Stimulated activated CD4-positive, alpha-beta T cell treated with anti-CD3 and anti-CD28 coated beads, Interleukin-4, amount 100 ng/mL, for 1 hour (primary cell): ENCODE measurements around the gene EDIL3.

Experiments
- DNase-seq: peaks from one replicate; pipeline ENCODE4 v3.0.0-alpha.2; 2020

EDIL3 gene

GRCh38 chr5:84149094-84149493 lies 235.6 kb downstream of the EDIL3 start:
- DNase-seq: no peak

DNA sequence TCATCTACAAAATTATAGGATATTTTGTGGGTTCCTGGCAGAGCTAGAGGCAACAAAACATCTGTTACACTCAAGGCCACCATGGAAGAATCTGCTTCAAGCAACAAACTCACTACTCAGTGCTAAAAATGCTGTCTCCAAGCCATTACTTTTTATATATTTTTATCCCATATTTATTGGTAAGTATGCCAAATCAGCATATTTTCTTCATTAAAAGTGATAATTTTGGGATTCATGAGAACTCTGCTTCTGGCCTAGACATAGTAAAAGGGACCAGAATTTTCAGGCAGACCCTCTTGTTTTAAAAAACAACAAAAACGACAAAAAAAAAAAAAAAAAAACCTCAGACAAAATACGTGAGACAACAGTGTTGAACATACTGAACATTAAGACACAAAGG lies 236.0 kb downstream of the EDIL3 start:
- DNase-seq: no peak

DNA sequence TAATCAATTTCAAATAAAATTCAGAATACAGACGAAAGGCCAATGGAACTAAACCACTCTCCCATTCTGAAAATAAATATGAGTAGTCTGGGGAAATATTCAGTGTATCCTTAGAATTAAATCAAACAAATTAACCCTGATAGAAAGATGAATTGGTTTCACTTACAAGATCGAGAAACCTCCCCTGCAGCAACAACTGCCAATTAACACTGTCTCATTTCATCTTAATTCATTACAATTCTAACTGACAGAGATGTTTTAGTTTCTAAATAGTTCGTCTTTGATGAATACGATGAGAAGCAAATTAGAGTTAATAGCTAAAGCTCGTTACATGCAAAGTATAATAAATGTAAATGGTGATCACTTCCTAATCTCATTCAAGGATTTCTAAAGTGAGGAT lies 247.1 kb downstream of the EDIL3 start:
- no peak for DNase-seq

GRCh38 chr5:84131372-84131771 lies 253.3 kb downstream of the EDIL3 start:
- DNase-seq: no peak

GRCh38 chr5:84130006-84130580 lies 254.6 kb downstream of the EDIL3 start:
- DNase-seq: no peak

DNA sequence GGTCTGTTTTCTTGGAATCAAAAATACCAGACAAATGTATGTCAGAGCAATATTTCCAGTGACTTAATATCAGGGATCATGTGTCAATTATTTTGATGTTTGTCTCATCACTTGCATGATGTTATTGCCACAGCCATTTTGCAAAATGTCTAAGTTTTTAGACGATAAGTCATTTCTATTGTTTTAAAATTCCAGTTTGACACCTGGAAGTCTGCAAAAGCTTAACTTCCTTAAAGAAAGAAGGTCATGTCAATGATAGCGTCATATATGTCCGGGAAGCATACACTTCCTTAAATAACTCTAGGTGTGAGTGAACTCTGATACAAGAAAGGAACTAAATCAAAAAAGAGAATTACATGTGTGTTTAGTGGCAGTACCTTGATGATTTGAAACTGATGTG lies 259.5 kb downstream of the EDIL3 start:
- no peak for DNase-seq

DNA sequence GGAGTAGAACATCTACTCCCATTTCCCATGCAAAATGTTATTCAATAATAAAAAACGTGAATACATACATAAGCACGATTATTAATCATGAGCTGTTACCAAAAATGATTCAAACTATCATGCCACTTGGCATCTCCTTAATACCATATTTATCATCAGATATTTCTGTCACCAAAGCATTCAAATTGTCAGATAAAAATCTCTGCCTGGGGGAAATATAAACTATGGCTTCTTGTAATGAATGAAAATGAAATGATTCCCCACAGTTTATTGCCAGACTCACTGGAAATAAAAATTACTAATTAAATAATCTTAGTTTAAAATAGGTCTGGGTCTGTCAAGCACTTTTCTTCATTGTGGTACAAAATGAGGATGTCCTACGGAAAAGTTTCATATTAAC lies 265.4 kb downstream of the EDIL3 start:
- DNase-seq: no peak

DNA sequence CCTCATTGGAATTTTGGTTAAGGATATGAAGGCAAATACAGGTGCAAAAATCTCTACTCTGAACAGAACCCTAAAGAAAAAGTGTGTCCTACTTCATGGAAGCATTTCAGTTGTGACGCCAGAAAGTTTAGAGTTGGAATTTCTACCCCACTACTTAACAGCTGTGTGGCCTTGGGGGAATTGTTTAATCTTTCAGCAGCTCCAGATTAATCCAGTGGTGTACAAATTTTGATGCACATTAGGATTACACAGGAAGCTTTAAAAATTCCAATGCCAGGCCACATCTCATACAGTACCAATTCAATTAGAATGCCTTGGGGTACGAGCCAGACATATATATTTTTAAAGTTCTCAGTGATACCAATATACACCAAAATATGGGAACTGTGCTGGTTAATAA lies 266.1 kb downstream of the EDIL3 start:
- no peak for DNase-seq

- DNase-seq: no peak
Observed at GRCh38 chr5:84115727-84116126, 269.0 kb downstream of the EDIL3 start.

GRCh38 chr5:84113246-84114105 lies 271.2 kb downstream of the EDIL3 start:
- no peak for DNase-seq

- DNase-seq: no peak
Observed at GRCh38 chr5:84092738-84093137, 291.9 kb downstream of the EDIL3 start.

DNA sequence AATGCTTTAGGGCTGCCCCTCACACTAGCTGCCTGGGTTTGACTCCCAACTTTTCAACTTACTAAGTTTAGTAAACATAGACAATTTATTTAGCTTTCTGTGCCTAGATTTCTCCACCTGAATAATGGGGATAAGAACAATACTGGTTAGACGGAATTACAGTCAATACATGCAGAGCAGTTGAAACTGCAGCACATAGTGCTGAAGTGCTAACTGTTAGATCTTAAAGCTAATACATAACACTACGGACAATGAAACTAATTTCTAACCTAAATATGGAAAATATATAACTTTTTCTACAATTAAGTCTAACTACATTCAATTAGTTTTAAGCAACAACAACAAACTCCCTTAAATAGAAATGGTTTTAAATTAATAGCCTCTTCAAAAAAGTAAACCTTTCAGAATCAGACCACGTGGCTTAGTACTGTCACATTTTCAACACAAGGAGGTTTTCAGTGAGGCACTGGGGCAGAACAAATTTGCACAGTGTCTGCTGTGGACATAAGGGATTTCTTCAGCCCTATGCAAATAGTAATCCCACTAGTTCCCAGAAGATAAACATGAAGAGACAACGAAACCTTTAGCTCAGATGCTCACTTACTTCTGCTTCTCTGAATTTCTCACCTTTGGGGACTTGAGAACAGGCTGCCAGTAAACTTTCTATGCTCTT lies 293.4 kb downstream of the EDIL3 start:
- no peak for DNase-seq

DNA sequence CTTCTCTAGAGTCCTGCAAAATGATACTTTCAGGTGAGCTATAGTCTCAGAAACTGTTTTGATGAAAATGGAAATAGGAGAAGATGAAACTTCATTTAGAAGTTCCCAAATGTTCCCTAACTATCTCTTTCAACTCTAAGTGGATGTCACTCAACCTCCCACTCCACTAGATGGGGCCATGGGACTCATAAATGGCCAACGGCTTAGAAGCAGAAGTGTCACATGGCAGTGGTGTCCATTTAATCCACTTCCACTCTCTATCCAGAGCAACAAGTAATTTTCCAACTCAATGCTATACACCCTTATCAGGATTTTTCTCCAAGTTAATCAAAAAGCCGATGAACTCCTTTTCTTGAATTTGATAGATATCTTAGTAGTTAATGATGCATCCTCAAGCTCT lies 295.7 kb downstream of the EDIL3 start:
- DNase-seq: no peak

DNA sequence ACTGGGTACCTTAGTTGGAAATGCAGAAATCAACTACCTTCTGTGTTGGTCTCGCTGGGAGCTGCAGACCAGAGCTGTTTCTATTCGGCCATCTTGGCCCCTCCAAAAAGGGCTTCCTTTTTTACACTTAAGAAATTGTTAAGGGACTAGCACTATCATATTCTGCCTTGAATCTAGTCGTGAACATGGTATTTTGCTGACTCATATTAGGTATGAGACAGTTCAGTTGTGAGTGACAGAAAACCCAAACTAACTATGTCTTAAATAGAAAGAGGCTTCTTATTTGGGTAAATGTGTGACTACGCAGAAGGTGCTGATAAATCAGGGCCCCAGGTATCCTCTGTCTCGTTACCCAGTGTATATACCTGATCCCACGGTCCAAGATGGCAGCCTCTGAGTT lies 298.2 kb downstream of the EDIL3 start:
- no peak for DNase-seq

- DNase-seq: no peak
Observed at GRCh38 chr5:84085387-84086041, 299.2 kb downstream of the EDIL3 start.

DNA sequence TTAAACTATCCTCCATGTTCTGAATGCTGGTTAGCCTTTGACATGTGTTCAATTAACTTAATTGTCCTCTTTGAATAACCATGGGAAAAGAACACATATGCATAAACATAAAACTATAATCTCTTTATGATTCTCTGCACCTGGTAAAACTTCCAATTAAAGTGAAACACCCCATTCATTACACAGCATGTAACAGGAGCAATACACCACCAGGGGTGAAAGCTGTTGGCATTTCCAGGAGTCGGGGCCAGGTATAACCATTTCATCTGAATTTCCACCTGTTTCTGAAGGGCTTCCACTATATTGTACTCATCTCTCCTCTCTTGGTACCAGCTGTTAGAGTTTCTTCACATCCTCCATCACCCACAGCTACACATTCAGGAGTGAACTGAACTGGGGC lies 303.8 kb downstream of the EDIL3 start:
- no peak for DNase-seq

DNA sequence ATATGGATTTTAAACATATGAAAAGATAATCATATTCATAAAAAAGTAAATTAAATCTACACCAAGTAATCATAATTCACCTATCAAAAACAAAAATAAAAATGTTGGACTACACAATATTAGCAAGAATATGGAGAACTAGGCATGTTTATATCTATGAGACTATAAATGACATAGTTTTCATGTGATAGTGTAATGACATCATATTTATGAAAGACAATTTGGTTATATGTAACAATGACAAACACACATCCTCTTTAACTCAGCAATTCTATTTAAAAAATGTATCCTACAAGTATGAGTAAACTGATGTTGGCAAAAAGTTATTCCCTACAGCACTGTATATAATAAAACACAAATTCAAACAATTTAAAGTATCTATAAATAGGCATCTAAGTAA lies 312.3 kb downstream of the EDIL3 start:
- no peak for DNase-seq

GRCh38 chr5:84069608-84070179 lies 315.0 kb downstream of the EDIL3 start:
- no peak for DNase-seq

GRCh38 chr5:84063041-84063440 lies 321.6 kb downstream of the EDIL3 start:
- no peak for DNase-seq

DNA sequence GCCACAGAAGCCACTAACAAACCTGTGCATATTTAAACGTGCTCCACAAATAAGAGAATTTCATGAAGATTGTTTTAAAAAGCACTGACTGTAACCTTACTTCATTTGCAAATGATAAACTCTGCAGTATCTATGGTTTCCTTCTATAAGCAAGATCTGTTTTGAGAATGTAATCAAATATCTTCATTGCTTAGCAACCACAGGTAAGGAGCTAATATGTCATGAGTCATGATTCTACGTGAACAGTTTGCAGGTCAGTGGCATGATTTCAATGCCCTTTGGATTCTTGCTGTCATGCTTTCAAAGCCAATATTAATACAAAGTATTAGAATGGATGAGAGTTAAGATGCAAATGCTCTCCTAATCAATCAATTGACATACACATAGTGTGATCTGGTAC lies 325.0 kb downstream of the EDIL3 start:
- no peak for DNase-seq

DNA sequence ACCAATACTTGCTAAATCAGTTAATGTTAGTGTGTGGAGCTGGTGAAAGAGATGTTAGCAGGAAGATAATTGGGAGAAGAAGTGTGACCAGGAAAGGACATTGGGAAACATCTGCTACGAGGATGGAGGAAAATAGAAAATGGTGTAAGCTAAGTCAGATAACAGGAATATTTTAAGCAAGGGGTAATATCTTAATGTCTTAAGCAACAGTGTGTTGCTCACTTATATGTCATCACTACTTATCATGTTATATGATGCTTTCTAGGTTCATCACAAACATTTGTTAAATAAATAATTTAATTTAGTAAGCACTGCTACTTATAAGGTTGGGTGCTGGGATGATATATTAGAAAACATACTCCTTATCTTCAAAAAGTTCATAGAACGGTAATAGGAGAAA lies 326.1 kb downstream of the EDIL3 start:
- DNase-seq: no peak

- no peak for DNase-seq
Observed at GRCh38 chr5:84057211-84057610, 327.5 kb downstream of the EDIL3 start.

DNA sequence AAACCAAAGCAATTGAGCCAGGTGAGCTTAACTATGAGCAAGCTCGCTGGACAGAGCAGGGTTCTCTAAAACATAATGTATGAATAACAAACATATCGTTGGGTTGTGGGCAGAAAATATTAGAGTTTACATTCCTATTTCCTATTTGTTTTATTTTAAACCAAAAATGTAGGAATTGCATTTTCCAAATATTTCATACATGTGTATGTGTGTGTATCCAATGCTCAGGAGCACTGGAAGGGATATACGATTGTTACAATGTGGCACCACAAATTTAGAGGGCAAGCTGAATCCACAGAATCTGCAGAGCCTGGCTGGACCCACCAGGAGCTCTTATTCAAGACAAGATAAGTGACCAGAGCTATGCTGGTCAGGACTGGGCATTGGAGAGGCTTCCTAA lies 338.7 kb downstream of the EDIL3 start:
- no peak for DNase-seq
